Panc1 (cell line): ENCODE measurements around the gene KRTAP2-1.
"Not testable (repeated sequence)": the region's sequence is repeated elsewhere in the genome, so short reads cannot be mapped to it uniquely, and the experiment has no call there.

Experiments
- CTCF ChIP-seq: fragments of 450-650 bp; IDR thresholded peaks from 2 replicates; pipeline ENCODE4 v1.5.1; 2017; ENCODE audit warnings: mild to moderate bottlenecking
- POLR2AphosphoS5 ChIP-seq: IDR thresholded peaks from 2 replicates; pipeline ENCODE4 v1.6.1; 2012; ENCODE audit warnings: mild to moderate bottlenecking, low read depth, low read length, moderate library complexity
- REST ChIP-seq, 2 experiments: IDR thresholded peaks; 2 replicates each; pipeline ENCODE4 v1.6.1; 2011 to 2012; ENCODE audit warnings: low read depth in 2 of 2, control low read depth in 1 of 2, low read length in 1 of 2, mild to moderate bottlenecking in 1 of 2, moderate library complexity in 1 of 2; ENCODE audit not compliant: insufficient read depth in 1 of 2

GRCh38 chr17:41040783-41041571 lies 6.1 kb downstream of the KRTAP2-1 start, which contains the start of gene KRTAP1-1:
- not testable (repeated sequence) for TF ChIP-seq CTCF; POLR2AphosphoS5; REST (IDR thresholded peaks at IDR 0.05; ENCODE audit: insufficient read depth in 1 of 2, low read depth in 2 of 2, low read length in 1 of 2)
